Measurements from ENCODE around the gene PHACTR3.

Gene PHACTR3

GRCh38 chr20:59574308-59574707 is 30.0 kb upstream of the PHACTR3 start:
- DNase-seq (ENCODE audit: low read depth) = no peak
- H3K4me3 ChIP-seq (ENCODE audit: low read depth, low read length) = no peak overlapping the region
- TF ChIP-seq, protein P1, sequence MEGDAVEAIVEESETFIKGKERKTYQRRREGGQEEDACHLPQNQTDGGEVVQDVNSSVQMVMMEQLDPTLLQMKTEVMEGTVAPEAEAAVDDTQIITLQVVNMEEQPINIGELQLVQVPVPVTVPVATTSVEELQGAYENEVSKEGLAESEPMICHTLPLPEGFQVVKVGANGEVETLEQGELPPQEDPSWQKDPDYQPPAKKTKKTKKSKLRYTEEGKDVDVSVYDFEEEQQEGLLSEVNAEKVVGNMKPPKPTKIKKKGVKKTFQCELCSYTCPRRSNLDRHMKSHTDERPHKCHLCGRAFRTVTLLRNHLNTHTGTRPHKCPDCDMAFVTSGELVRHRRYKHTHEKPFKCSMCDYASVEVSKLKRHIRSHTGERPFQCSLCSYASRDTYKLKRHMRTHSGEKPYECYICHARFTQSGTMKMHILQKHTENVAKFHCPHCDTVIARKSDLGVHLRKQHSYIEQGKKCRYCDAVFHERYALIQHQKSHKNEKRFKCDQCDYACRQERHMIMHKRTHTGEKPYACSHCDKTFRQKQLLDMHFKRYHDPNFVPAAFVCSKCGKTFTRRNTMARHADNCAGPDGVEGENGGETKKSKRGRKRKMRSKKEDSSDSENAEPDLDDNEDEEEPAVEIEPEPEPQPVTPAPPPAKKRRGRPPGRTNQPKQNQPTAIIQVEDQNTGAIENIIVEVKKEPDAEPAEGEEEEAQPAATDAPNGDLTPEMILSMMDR (IDR thresholded peaks at IDR 0.05; ENCODE audit: insufficient read depth, low read depth, low read length, missing control alignments) = no peak

DNA sequence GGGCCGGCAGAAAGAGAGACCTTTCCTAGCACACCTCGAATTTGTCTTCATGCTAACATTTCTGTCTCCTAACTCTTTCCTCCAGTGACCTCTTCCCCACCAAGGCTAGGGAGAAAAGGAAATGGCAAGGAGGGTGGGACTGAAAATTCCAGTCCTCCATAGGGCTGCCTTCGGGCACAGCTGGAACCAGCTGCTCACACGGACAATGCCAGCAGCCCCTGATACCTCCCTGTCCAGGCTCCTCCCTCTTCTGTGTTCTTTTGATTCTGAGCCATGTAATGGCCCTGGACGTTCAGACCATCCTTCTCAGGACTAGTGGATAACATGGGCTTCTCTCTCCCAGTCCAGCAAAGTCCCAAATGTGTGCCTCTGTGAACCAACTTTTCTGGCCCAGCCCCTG is 29.1 kb upstream of the PHACTR3 start:
- DNase-seq (ENCODE audit: low read depth) = no peak
- TF ChIP-seq, protein P1 (IDR thresholded peaks at IDR 0.05; ENCODE audit: insufficient read depth, low read depth, low read length, missing control alignments) = no peak
- H3K4me3 ChIP-seq (ENCODE audit: low read depth, low read length) = no peak overlapping the region

DNA sequence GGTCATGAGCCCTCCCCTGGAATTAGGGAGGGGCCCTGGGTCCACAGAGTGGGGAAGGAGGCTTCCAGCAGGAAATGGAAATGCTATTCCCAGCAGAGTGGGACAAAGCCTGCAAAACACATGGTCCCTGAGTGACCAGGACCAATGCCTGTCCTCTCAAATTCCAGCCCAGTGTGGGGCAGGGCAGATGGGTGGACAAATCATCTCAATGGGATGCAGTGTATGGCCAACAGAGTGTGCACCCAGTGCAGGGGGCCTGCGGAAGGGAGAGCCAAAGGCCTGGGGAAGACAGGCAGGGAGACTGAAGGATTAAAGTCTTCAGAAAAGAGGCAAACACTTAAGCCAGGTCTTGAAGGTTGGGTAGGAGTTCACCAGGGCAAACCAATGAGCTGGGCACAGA is 28.7 kb upstream of the PHACTR3 start:
- TF ChIP-seq, protein P1 (IDR thresholded peaks at IDR 0.05; ENCODE audit: insufficient read depth, low read depth, low read length, missing control alignments) = no peak
- DNase-seq (ENCODE audit: low read depth) = no peak
- no peak overlapping the region for H3K4me3 ChIP-seq (ENCODE audit: low read depth, low read length)

- TF ChIP-seq, protein P1 (IDR thresholded peaks at IDR 0.05; ENCODE audit: insufficient read depth, low read depth, low read length, missing control alignments) = no peak
- no peak for DNase-seq (ENCODE audit: low read depth)
- H3K4me3 ChIP-seq (ENCODE audit: low read depth, low read length) = no peak overlapping the region
Observed at GRCh38 chr20:59576216-59576953, 28.0 kb upstream of the PHACTR3 start.

DNA sequence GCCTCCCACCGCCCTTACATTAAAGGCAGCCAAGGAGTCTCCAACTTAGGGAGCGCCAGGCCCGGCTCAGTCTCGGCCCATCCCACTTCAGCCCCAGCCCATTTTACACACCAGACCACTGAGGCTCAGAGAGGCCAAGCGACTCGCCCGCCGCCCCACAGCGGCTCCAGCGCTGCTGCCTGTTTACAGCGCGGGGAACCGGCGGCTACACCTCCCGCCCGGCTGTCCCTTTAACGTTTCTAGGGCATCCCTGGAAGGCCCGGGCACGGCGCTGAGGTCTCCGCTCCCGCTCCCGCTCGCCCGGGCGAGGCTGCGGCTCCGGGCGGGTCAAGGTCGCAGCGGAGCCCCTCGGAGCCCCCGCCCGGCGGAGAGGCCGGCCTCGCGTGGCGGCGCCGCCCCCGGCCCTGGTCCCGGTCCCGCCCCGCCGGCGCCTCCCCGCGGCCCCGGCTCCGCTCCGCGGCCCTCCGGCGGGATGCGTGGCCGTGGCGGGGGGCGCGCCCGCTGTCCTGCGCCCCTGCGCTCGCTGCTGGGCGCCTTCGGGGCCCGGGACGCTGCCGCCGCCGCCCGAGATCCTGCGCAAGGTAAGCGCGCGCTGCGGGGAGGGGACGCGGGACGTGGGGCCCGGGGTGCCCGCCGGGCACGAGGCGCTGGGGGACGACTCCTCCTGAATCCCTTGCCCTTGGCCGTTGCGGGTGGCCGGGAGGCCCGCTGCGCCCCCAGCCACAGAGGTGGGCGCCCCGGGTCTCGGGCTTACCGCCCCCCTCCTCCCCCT is 27.1 kb upstream of the PHACTR3 start:
- no peak for DNase-seq (ENCODE audit: low read depth)
- TF ChIP-seq, protein P1 (IDR thresholded peaks at IDR 0.05; ENCODE audit: insufficient read depth, low read depth, low read length, missing control alignments) = no peak
- H3K4me3 ChIP-seq (ENCODE audit: low read depth, low read length) = no peak overlapping the region

DNA sequence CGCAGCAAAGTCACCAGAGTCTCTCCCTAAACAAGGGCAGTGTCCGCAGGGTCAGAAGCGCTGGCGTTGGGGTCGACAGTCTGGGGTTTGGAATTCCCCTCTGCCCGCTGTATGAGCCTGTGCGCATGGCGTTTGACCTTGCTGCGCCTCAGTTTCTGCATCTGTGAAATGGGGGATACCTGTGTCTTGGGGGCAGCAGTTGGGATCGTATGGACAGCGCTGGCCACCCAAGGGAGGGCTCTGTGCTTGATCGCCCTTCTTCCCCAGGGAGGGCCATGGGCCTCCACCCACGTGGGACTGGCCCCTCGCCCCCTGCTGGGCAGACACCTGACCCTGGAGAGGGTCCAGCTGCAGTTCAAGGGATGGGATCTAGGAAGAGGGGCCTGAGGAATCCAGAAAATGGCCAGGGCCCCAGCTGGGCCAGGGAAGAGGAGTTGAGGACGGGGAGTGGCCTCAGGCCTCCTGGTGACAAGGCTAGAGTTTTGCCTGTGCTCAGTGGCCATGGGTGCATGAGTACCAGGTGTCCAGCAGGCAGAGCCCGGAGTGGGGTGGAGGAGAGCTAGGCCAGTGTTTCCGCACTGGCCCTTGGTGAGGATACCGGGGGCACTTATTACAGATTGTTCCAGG is 26.4 kb upstream of the PHACTR3 start:
- H3K4me3 ChIP-seq (ENCODE audit: low read depth, low read length) = no peak overlapping the region
- no peak for DNase-seq (ENCODE audit: low read depth)
- TF ChIP-seq, protein P1 (IDR thresholded peaks at IDR 0.05; ENCODE audit: insufficient read depth, low read depth, low read length, missing control alignments) = no peak
